Measurements from ENCODE around the gene TGM5. TPM values are rescaled to one million over a fixed set of nuclear protein-coding genes. Genes with fewer than 3 reads are reported as not detected.
A peak's percentile ranks its signal among the peaks of the same experiment; 100 is the strongest.
"Not testable (repeated sequence)": the region's sequence is repeated elsewhere in the genome, so short reads cannot be mapped to it uniquely, and the experiment has no call there.

The TGM5 gene
- total RNA-seq, 1 experiment from 2014 or later = not detected

- peak; percentile 5 for DNase-seq (ENCODE audit: low read depth)
Measured at GRCh38 chr15:43218908-43219706, 47.6 kb downstream of the TGM5 start.

GRCh38 chr15:43215961-43216360 is 50.8 kb downstream of the TGM5 start:
- DNase-seq (ENCODE audit: low read depth) = peak; percentile 48

GRCh38 chr15:43214592-43215295 is 52.0 kb downstream of the TGM5 start:
- no peak for DNase-seq (ENCODE audit: low read depth)

- DNase-seq (ENCODE audit: low read depth) = no peak
Measured at GRCh38 chr15:43214169-43214568, 52.6 kb downstream of the TGM5 start.

- no peak for DNase-seq (ENCODE audit: low read depth)
Measured at GRCh38 chr15:43213466-43213865, 53.3 kb downstream of the TGM5 start.

- no peak for DNase-seq (ENCODE audit: low read depth)
Measured at GRCh38 chr15:43212951-43213350, 53.8 kb downstream of the TGM5 start.

- DNase-seq (ENCODE audit: low read depth) = peak; percentile 11
Measured at GRCh38 chr15:43212299-43212698, 54.4 kb downstream of the TGM5 start.

- no peak for DNase-seq (ENCODE audit: low read depth)
Measured at GRCh38 chr15:43211224-43211735, 55.4 kb downstream of the TGM5 start.

GRCh38 chr15:43210807-43211206 is 55.9 kb downstream of the TGM5 start:
- DNase-seq (ENCODE audit: low read depth) = no peak

GRCh38 chr15:43210172-43210745 is 56.5 kb downstream of the TGM5 start:
- DNase-seq (ENCODE audit: low read depth) = no peak

- no peak for DNase-seq (ENCODE audit: low read depth)
Measured at GRCh38 chr15:43209059-43209824, 57.5 kb downstream of the TGM5 start.

- DNase-seq (ENCODE audit: low read depth) = no peak
Measured at GRCh38 chr15:43208052-43209002, 58.4 kb downstream of the TGM5 start.

GRCh38 chr15:43207024-43207423 is 59.7 kb downstream of the TGM5 start:
- DNase-seq (ENCODE audit: low read depth) = no peak

- DNase-seq (ENCODE audit: low read depth) = no peak
Measured at GRCh38 chr15:43206054-43206453, 60.7 kb downstream of the TGM5 start.

GRCh38 chr15:43204016-43204901 is 62.5 kb downstream of the TGM5 start:
- peak; percentile 54 for DNase-seq (ENCODE audit: low read depth)

- no peak for DNase-seq (ENCODE audit: low read depth)
Measured at GRCh38 chr15:43199945-43200488, 66.7 kb downstream of the TGM5 start.

- no peak for DNase-seq (ENCODE audit: low read depth)
Measured at GRCh38 chr15:43198992-43199391, 67.7 kb downstream of the TGM5 start.

GRCh38 chr15:43198556-43198955 is 68.2 kb downstream of the TGM5 start:
- not testable (repeated sequence) for DNase-seq (ENCODE audit: low read depth)

GRCh38 chr15:43197773-43198172 is 69.0 kb downstream of the TGM5 start:
- DNase-seq (ENCODE audit: low read depth) = not testable (repeated sequence)
